ENCODE measurements around the gene CLBA1.
"Not testable (repeated sequence)": the region's sequence is repeated elsewhere in the genome, so short reads cannot be mapped to it uniquely, and the experiment has no call there.

DNA sequence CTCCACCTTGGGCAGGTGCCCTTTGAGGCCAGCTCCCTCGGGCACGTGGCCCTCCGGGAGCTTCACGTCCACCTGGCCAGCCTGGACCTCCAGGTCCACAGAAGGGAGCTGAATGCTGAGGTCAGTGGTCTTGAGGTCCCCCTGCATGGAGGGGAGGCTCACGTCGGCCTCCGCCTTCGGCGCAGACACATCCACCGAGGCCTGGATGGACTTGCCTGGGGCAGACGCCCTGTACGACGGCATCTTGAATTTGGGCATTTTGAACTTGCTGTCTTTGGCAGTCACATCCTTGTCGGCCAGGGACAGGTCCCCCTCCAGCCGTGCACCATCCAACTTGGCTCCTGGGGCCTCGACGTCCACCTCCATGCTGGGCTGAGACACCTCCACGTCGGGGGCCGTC, 40.3 kb upstream of the CLBA1 start:
- not testable (repeated sequence) for TF ChIP-seq POLR2A (IDR thresholded peaks at IDR 0.05)
- TF ChIP-seq, protein P1, sequence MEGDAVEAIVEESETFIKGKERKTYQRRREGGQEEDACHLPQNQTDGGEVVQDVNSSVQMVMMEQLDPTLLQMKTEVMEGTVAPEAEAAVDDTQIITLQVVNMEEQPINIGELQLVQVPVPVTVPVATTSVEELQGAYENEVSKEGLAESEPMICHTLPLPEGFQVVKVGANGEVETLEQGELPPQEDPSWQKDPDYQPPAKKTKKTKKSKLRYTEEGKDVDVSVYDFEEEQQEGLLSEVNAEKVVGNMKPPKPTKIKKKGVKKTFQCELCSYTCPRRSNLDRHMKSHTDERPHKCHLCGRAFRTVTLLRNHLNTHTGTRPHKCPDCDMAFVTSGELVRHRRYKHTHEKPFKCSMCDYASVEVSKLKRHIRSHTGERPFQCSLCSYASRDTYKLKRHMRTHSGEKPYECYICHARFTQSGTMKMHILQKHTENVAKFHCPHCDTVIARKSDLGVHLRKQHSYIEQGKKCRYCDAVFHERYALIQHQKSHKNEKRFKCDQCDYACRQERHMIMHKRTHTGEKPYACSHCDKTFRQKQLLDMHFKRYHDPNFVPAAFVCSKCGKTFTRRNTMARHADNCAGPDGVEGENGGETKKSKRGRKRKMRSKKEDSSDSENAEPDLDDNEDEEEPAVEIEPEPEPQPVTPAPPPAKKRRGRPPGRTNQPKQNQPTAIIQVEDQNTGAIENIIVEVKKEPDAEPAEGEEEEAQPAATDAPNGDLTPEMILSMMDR (IDR thresholded peaks at IDR 0.05), result not testable (repeated sequence)

All from heart left ventricle (tissue), 13 donors.